Sigmoid colon (tissue), 7 donors: ENCODE measurements around the gene SBK3. TPM values are rescaled to one million over a fixed set of nuclear protein-coding genes. Genes with fewer than 3 reads are reported as not detected.

Experiments
- DNase-seq: peaks from one replicate; pipeline ENCODE4 v3.0.0-alpha.2; 2019
- H3K27ac ChIP-seq, 4 donors: fragments of 200-600 bp; sonication (generic); one replicate each; pipeline ENCODE4 v1.5.1; 2016 to 2019; ENCODE audit warnings: mild to moderate bottlenecking in 1 of 4
- H3K27me3 ChIP-seq, 3 donors: fragments of 200-600 bp; sonication (generic); one replicate each; pipeline ENCODE4 v1.5.1; 2019; ENCODE audit warnings: mild to moderate bottlenecking in 1 of 3
- H3K36me3 ChIP-seq, 4 donors: fragments of 200-600 bp; sonication (generic); one replicate each; pipeline ENCODE4 v1.5.1; 2016 to 2019
- H3K4me1 ChIP-seq, 4 donors: fragments of 200-600 bp; sonication (generic); one replicate each; pipeline ENCODE4 v1.5.1; 2017 to 2019
- H3K4me3 ChIP-seq, 4 donors: fragments of 200-600 bp; sonication (generic); one replicate each; pipeline ENCODE4 v1.5.1; 2017 to 2019; ENCODE audit warnings: mild to moderate bottlenecking in 2 of 4, moderate library complexity in 1 of 4
- H3K9me3 ChIP-seq, 4 donors: fragments of 200-600 bp in 3 of 4; sonication (generic) in 3 of 4; one replicate each; pipeline versions ENCODE4 v1.5.1 to v1.6.1; 2013 to 2019
- CTCF ChIP-seq, 4 experiments: fragments of 450-650 bp in 3 of 4; fragments of 200-600 bp in 1 of 4; IDR thresholded peaks; one replicate each; pipeline ENCODE4 v1.5.1; 2016 to 2019; ENCODE audit warnings: antibody characterized with exemption in 4 of 4, mild to moderate bottlenecking in 3 of 4, moderate library complexity in 2 of 4
- EP300 ChIP-seq, 4 donors: sonication (generic); formaldehyde crosslinking; IDR thresholded peaks; one replicate each; pipeline ENCODE4 v1.6.1; 2017; ENCODE audit warnings: antibody characterized with exemption in 4 of 4
- POLR2A ChIP-seq, 2 donors: fragments of 450-650 bp; IDR thresholded peaks; one replicate each; pipeline ENCODE4 v1.6.1; 2016; ENCODE audit warnings: antibody characterized with exemption in 2 of 2, mild to moderate bottlenecking in 2 of 2, moderate library complexity in 2 of 2
- POLR2AphosphoS5 ChIP-seq, 4 donors: sonication (generic); formaldehyde crosslinking; IDR thresholded peaks; one replicate each; pipeline ENCODE4 v1.6.1; 2017; ENCODE audit warnings: antibody characterized with exemption in 4 of 4
- WGBS, 2 donors: extraction: QIAGEN DNeasy Blood & Tissue Kit; methylation state at CpG; one replicate each; pipeline ENCODE4 v1.1.7; 2013; 5-methylcytosine and 5-hydroxymethylcytosine counted together
- intact Hi-C: fragments of 100-400 bp; cut with DNase I; formaldehyde crosslinking; loops from one replicate; pipeline ENCODE4 v1.15.1; 2023
- polyA plus RNA-seq, 3 donors: library from polyadenylated mRNA; stranded (reverse); fragments of 200-250 nt; gene quantifications; one replicate each; pipeline ENCODE4 v1.2.3, GENCODE V29; 2013
- total RNA-seq, 4 donors: library from RNA; depleted of rRNA; stranded (reverse); fragments of >200 nt; gene quantifications; one replicate each; pipeline ENCODE4 v1.1.0, GENCODE V29; 2016
- donor health status: healthy with polysubstance abuse.
- donor health status: Bipolar disorder and iron deficiency.
- donor health status: healthy.

Gene SBK3
- total and polyA plus RNA-seq, 7 donors: 0.23 to 0.36 TPM; not detected in 5

- Histone ChIP-seq H3K27ac (no peak overlapping the region), H3K27me3 (peaks cover 0 to 38% (median 27%) of the 10 kb centered on the region in 3 donors), H3K9me3 (no peaks in the 10 kb centered on the region), H3K4me3 (no peak overlapping the region), H3K4me1 (peaks cover 0 to 8% (median 0%) of the 10 kb centered on the region in 4 donors), H3K36me3 (no peaks in the 10 kb centered on the region)
- intact Hi-C loops: no loop called here
- no peak for DNase-seq
- TF ChIP-seq POLR2A (IDR thresholded peaks at IDR 0.05): no peak
- TF ChIP-seq CTCF (IDR thresholded peaks at IDR 0.05): no peak
- no peak for TF ChIP-seq EP300 (IDR thresholded peaks at IDR 0.05)
- no peak for TF ChIP-seq POLR2AphosphoS5 (IDR thresholded peaks at IDR 0.05)
- WGBS, 2 donors: 62 to 81% methylated on average over 5 of the region's 5 CpGs
These were observed 1.8 kb downstream of the SBK3 start for GRCh38 chr19:55543567-55543966.

GRCh38 chr19:55542292-55542855, 3.0 kb downstream of the SBK3 start:
- intact Hi-C loops: no loop called here
- H3K9me3 ChIP-seq: no peaks in the 10 kb centered on the region
- 92% methylated on average over 7 of the region's 7 CpGs for WGBS, 2 donors

GRCh38 chr19:55541091-55541490, 4.3 kb downstream of the SBK3 start:
- Histone ChIP-seq H3K27ac (no peak overlapping the region), H3K9me3 (no peaks in the 10 kb centered on the region), H3K27me3 (peaks cover 0 to 31% (median 6%) of the 10 kb centered on the region in 3 donors), H3K4me1 (no peaks in the 10 kb centered on the region), H3K36me3 (no peaks in the 10 kb centered on the region), H3K4me3 (no peak overlapping the region)
- no peak for DNase-seq
- intact Hi-C loops: no loop called here
- WGBS, 2 donors: 81 to 85% methylated on average over 19 of the region's 19 CpGs
- TF ChIP-seq POLR2A (IDR thresholded peaks at IDR 0.05) (no peak), POLR2AphosphoS5 (IDR thresholded peaks at IDR 0.05) (no peak), CTCF (IDR thresholded peaks at IDR 0.05) (no peak), EP300 (IDR thresholded peaks at IDR 0.05) (no peak)

More at GRCh38 chr19:55542292-55542855, 3.0 kb downstream of the SBK3 start:
- Histone ChIP-seq H3K4me3 (no peak overlapping the region), H3K36me3 (no peaks in the 10 kb centered on the region), H3K27ac (no peak overlapping the region), H3K27me3 (peaks cover 0 to 36% (median 18%) of the 10 kb centered on the region in 3 donors), H3K4me1 (peaks cover 0 to 5% (median 0%) of the 10 kb centered on the region in 4 donors)
- TF ChIP-seq POLR2A (IDR thresholded peaks at IDR 0.05) (no peak), EP300 (IDR thresholded peaks at IDR 0.05) (no peak), CTCF (IDR thresholded peaks at IDR 0.05) (no peak), POLR2AphosphoS5 (IDR thresholded peaks at IDR 0.05) (no peak)
- DNase-seq: no peak

GRCh38 chr19:55540619-55541018, 4.7 kb downstream of the SBK3 start:
- Histone ChIP-seq H3K9me3 (no peaks in the 10 kb centered on the region), H3K27ac (no peak overlapping the region), H3K36me3 (no peaks in the 10 kb centered on the region), H3K27me3 (peaks cover 0 to 27% (median 3%) of the 10 kb centered on the region in 3 donors), H3K4me1 (no peaks in the 10 kb centered on the region), H3K4me3 (no peak overlapping the region)
- intact Hi-C loops: no loop called here
- WGBS, 2 donors: 47 to 62% methylated on average over 10 of the region's 10 CpGs
- DNase-seq: no peak
- TF ChIP-seq EP300 (IDR thresholded peaks at IDR 0.05) (no peak), POLR2AphosphoS5 (IDR thresholded peaks at IDR 0.05) (no peak), POLR2A (IDR thresholded peaks at IDR 0.05) (no peak), CTCF (IDR thresholded peaks at IDR 0.05) (no peak)
